GM18909 (cell line): ENCODE results near the gene PLCD3.

Experiments used
- ATAC-seq: cut with Tn5 transposase; IDR thresholded peaks from one replicate; pipeline ENCODE4 v1.9.1; 2021; ENCODE audit warnings: mild to moderate bottlenecking; ENCODE audit not compliant: unreplicated experiment, poor library complexity

The PLCD3 gene

DNA sequence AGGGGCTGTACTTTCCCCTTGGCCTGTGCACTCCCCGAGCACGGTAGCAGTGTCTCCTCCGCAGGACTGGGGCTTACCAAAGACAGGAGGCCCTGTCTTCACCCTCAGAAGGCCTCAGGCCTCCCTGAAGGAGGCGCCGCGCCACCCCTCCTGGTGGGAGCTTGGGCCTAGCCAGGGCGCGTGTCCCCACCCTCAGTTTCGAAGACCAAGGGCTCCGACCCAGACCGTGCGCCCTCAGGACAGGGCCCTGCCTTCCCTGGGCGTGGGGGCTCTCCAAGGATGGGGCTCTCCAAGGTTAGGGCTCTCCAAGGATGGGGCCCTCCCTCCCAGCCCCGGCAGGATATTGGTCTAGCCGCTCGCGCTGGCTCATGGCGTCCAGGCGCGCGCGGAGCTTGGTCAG lies 11.8 kb downstream of the PLCD3 start:
- ATAC-seq: no peak

- no peak for ATAC-seq
Measured at GRCh38 chr17:45119964-45120363, 12.4 kb downstream of the PLCD3 start.

DNA sequence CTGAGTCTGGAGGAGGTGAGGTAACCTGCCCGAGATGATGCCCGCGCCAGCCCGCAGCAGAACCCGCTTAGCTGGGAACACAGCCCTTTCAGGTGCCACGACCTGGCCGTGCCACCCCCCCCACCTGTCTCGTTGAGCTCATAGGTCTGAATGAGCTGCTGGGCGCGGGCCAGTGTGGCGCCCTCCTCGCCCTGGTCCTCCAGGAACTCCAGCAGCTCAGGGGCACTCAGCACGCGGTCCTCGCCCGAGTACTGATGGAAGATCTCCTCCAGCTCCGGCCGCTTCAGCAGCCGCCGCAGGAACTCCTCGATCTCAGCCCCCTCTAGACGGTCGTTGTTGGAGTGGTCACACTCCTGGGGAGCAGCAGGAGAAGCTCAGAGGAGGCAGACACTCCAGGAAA lies 13.6 kb downstream of the PLCD3 start:
- no peak for ATAC-seq

- ATAC-seq: no peak
Measured at GRCh38 chr17:45117848-45118646, 14.3 kb downstream of the PLCD3 start.

DNA sequence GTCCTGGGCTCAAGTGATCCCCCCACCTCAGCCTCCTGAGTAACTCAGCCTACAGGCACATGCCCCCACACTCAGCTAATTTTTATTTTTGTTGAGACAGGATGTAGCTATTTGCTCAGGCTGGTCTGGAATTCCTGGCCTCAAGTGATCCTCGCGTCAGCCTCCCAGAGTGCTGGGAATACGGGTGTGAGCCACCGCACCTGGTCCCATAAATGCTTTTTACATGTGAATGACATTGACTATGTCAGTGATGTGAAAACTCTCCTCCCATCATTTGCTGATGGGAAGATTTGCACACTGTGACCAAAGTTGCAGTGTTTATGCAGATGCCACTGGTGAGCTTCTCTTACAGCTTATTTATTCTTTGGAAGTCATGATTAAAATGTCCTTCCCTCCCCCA lies 15.0 kb downstream of the PLCD3 start:
- no peak for ATAC-seq

DNA sequence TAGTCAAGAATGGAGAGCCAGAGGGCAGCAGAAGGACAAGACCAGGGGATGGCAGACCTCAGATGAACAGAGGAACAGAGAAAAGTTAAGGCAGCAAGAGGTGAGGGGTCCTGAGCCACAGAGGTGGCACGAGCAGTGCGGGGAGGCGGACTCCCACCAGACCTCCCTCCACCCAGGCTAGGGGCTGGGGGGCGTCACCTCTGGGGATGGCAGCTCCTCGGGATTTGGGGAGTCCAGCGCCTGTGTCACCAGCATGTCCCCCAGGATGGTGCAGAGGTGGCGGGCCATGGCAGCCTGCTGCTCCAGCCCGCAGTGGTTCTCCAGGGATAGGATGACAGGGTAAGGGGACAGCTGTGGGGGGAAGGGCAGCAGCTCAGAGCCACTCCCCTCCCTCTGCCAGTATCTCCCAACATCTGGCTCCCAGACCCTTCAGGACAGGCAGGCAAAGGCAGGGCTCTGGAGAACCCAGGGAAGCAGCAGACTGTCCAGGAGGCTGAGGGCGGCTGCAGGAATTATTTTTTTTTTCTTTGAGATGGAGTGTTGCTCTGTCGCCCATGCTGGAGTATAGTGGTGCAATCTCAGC lies 15.8 kb downstream of the PLCD3 start:
- ATAC-seq: no peak

DNA sequence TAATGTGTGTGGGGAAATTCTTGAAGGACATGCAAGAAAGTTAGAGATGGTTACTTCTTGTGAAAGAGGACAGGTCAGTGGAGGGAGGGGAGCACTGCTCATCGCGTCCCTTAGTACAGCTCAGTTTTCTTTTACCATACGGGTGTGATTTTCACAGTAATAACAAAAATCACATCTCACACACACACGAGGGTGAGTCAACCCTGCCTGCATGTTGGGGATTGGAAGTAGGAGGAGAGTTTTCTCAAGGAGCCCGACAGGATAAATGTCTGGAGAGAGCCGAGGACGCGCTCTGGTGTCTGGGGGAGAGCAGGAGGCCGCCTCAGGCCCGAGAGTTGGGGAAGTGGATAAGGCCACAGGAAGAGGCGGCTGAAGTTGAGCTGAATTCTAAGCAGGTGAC lies 16.4 kb downstream of the PLCD3 start:
- ATAC-seq: no peak

DNA sequence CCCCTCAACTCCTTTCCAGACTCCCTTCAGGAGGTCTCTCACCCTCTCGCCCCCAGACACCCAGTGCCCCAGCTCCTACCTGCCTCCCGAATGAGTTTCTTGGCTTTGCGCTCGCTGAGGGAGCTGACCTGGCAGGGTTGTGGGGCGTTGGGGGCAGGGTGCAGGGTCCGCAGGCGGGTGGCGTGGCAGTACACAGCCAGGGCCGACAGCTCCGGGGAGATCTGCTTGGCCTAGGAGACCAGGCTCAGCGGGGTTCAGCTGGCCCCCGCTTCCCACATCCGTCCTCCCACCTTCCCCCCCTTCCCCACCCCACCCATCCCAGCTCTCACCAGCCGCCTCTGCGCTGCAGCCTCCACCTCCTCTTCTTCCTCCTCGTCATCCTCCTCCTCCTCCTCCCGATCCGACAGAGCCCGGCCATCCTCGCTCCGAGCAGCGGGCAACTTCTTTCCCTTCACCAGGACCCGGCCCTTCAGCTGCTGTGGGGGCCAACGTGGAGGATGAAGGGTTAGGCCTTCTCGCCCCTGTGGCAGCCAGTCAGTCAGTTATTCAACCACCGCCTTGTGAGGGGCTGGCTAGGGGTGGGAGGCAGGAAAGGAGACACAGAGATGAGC lies 17.2 kb downstream of the PLCD3 start:
- ATAC-seq: no peak

DNA sequence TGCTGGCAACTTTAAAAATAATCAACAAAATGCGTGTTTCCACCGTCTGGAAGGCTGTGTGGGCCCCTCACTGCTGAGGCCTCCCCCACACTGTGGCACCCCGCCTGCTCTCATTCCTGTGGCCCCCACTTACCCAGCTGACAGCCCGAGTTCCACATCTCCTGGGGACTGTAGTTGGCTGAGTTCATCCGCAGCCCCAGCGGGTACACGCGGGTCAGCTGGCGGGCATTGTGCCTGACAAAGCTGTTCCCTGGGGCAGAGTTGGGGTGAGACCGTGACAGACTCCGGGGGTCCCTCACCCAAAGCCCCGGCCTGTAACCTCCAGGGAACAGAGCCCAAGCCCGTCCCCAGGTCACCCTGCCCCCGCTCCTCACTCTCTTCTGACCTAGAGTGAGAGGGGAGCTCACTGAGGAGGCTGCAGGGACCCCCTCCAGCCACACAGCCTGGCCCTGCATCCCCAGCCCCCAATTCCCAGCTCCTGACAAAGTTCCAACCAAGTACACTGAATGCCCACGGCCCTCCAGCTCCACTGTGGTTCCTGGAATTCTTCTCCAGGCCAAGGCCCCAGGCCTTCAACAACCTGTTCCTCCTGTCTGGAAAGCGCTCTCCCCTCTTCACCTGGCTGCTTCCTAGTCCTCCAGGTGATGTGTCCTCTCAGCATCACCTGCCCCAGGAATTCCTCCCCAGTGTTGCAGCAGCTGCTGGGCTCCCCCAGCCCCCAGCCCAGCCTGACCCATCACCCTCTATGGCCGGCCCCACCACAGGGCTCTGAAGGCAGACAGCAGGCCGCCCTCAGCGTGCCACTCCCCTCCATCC lies 18.0 kb downstream of the PLCD3 start:
- no peak for ATAC-seq

DNA sequence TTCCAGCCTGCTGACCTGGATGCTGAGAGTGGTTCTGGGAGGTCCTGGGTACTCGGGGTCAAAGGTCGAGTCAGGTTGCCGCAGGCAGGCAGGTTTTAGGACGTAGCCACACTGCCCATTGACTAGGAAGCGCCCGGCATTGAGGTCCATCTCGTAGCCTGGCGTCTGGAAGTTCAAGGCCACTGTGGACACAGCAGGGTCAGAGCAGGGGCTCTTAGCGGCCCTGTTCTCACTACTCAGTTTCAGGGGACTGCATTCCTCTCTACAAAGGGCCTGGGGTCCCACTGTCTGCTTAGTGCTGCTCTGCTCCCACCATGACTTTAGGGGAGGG lies 18.9 kb downstream of the PLCD3 start:
- no peak for ATAC-seq

- no peak for ATAC-seq
Measured at GRCh38 chr17:45112559-45113423, 19.5 kb downstream of the PLCD3 start.

DNA sequence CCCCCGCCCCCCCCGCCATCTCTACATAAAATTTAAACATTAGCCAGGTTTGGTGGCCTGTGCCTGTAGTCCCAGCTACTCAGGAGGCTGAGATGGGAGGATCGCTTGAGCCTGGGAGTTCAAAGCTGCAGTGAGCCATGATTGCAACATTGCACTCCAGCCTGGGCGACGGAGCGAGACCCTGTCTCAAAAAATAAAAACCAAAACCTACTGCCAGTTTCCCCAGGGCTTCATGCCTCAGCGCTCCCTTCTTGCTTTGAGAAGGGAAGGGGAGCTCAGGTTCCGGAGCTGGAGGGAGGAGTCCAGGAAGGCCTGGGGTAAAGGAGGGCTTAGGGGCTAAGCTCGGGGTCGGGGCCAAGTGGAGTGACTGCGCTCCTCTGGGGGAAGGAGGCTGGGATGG lies 20.5 kb downstream of the PLCD3 start:
- no peak for ATAC-seq

- no peak for ATAC-seq
Measured at GRCh38 chr17:45110676-45111611, 21.4 kb downstream of the PLCD3 start.

DNA sequence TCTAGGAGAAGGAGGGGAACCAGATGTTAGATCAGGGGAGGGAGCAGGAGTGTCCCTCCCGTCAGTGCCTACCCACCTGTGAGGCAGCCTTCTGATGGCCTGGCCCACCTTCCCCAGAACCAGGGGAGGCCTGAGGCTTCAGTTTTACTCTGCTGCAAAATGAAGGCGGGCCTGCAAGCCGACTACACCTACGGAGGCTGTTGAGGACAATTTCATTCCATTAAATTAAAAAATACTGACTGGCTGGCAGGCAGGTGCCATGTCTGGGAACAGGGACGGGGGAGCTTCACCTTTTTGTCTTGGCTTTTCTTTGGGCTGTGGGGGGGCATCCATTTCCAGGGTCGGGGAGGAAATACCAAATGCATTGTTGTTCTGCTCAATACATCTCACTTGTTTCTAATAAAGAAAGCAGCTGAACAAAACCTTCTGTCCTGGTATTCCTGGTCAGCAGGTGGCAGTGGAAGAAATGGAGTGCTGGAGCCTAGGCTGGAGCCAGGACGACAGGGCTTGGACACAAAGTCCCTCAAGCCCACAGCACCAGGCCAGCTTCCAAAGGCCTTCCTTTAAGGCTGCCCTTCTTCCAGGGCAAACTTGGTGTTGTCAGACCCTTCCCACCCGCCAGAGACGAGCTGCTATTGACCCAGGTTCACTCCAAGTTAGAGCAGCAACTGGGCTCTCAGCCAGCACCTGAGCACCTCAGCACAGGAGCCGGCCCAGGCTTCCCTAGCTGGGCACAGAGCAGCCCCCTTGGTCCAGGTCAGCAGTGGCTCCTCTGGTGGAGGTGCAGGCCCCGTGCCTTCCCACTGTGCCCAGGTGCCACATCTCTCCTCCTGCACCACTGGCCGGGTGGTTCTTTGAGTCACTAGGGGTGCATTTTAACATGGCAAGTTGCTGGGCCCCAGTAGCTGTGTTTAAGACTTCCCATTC lies 23.5 kb downstream of the PLCD3 start:
- ATAC-seq: no peak

DNA sequence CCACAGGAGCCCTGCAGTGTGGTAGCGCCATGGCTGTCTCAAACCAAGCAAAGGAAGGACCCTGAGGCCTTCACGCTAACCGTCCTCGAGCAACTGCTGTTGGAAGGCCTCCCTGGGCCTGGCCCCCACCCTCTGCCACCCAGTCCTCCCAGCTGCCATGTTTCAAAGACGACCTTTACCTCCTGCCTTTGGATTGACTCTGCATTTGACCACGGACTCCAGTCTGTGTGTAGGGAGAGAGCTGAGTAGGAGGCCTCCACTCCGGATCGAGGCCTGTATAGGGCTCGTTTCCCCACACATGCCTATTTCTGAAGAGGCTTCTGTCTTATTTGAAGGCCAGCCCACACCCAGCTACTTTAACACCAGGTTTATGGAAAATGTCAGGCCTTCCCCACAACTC lies 24.3 kb downstream of the PLCD3 start:
- no peak for ATAC-seq

GRCh38 chr17:45107293-45108010 lies 24.9 kb downstream of the PLCD3 start:
- no peak for ATAC-seq

GRCh38 chr17:45106582-45106981 lies 25.7 kb downstream of the PLCD3 start:
- ATAC-seq: no peak
